Iris pigment epithelial cell (primary cell): ENCODE data around the gene ZMPSTE24.
"Not testable (repeated sequence)": the region's sequence is repeated elsewhere in the genome, so short reads cannot be mapped to it uniquely, and the experiment has no call there.

Experiments
- DNase-seq: peaks from one replicate; pipeline ENCODE4 v3.0.0-alpha.2; 2011; ENCODE audit warnings: low read depth

Gene ZMPSTE24

DNA sequence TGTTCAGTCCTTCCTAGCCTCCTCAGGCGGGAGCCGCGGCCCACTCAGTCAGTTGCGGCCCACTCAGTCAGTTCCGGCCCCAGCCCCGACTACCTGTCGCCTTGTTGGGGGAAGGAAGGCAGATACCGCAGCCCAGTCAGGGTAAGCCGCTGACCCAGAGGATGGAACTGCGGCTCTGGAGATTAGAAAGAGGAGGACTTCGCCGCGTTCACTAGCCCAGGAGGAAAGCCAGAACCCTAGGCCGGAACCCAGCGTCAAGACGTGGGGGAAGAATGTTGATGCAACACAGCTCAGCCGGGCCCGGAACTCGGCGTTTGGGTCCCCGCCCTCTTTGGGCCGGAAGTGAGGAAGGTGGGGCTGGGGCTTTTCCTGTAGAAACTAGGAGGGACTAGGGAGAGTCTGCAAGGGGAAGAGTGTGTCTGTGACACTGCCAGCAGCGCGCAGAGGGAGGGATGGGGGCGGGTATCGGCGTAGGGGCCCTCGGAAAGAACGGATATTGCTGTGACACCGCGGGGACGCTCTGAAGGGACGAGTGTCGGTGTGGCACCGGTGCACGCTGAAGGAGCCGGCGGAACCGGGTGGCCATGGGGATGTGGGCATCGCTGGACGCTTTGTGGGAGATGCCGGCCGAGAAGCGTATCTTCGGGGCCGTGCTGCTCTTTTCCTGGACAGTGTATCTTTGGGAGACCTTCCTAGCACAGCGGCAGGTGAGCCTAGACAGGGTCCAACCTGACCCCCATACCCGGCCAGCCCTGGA, at the start of gene ZMPSTE24:
Gene ZMPSTE24, plus strand, starts transcription at position 549 of the 757 bp plus-strand sequence. Its CDS starts 36 bp downstream, at position 585.
- DNase-seq: peak; percentile 98

GRCh38 chr1:40210511-40211204, 47.4 kb upstream of the ZMPSTE24 start:
- no peak for DNase-seq

GRCh38 chr1:40218333-40218732, 39.7 kb upstream of the ZMPSTE24 start:
- no peak for DNase-seq

- not testable (repeated sequence) for DNase-seq
These were observed 36.5 kb upstream of the ZMPSTE24 start for GRCh38 chr1:40221471-40221905.

DNA sequence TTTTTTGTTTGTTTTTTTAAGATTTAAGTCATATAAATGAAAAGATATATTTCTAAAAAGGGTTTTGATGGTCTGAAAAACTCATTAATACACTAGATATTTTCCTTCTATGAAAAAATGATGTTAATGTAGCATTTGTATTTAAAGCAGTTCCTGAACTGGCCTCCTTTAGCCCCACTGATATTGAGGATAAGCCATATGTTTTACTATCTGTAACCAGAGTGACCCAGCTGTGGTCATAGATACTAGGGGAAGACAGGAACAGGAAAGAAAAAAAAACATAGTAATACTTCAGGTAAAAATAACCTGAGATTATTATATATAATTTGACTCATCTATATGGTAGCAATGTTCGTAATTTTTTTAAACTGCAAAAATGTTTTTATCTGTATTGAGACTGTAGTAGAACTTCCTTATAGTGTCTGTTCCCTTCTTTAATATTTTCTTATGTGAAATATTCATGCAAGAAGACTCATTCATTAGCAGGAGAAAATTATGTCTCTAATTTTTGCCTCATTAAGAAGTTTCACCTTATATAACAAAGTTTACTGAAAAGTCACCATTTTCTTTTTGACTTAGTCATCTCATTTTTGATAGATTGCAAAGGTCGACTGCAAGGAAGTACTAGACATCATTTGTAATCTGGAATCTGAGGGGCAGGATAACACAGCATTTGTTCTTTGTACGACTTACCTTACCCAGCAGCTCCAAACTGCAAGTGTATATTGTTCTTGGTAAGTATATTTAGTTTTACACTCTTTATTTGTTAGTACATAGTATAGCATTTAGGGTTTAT, 35.9 kb upstream of the ZMPSTE24 start:
- no peak for DNase-seq

- DNase-seq: no peak
These were observed 34.0 kb upstream of the ZMPSTE24 start for GRCh38 chr1:40224040-40224439.

DNA sequence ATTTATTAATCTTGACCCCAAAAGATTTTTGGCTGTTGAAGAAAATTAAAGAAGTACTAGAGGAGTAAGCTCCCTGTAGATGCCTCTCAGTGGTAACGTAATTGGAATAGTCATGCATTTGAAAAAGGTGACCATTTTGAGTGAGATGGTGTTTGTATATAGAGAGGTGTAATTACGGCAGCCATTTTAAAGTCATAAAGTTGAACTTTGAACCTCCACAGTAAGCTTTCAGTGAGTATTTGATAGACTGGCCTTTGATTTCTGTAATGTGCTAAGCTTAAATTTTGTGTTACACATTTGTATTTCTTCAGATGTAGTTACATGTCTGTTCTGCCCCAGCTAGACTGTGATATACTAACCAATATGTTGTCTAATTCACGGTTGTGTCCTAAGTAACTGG, 31.8 kb upstream of the ZMPSTE24 start:
- DNase-seq: no peak

DNA sequence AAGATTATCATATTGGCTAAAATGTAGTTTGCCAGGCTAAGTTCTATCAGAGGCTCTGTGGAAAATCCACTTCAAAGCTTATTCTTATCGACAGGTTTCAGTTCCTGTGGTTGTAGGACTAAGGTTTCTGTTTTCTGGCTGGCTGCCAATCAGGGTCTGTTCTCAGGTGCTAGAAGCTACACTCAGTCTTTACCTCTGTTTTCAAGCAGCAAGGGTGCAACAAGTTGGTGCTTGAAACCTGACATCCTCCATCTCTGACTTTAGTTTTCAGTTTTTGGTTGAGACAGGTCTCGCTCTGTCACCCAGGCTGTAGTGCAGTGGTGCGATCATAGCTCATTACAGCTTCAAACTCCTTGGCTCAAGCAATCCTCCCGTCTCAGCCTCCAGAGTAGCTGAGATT, 25.6 kb upstream of the ZMPSTE24 start:
- DNase-seq: no peak

GRCh38 chr1:40239626-40240025, 18.4 kb upstream of the ZMPSTE24 start:
- DNase-seq: no peak

- no peak for DNase-seq
These were observed 17.6 kb upstream of the ZMPSTE24 start for GRCh38 chr1:40240390-40240789.

- DNase-seq: peak; percentile 12
These were observed 16.7 kb upstream of the ZMPSTE24 start for GRCh38 chr1:40241362-40241761.

DNA sequence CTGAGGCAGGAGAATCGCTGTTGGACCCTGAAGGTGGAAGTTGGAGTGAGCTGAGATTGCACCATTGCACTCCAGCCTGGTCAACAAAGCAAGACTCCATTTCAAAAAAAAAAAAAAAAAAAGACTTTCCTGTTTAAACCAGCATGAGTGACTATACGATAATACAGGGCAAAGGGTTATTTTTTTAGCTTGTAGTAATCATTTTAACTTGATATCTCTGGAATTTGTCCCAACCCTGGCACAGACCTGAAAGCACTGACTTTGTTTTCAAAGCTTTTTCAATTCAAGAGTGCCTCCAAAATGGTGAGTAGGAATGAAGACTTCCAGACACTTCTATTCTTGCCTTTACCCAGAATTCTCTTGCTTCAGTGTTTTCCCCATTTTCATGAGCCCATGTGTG, 14.7 kb upstream of the ZMPSTE24 start:
- no peak for DNase-seq

GRCh38 chr1:40244138-40244744, 13.8 kb upstream of the ZMPSTE24 start:
- no peak for DNase-seq

DNA sequence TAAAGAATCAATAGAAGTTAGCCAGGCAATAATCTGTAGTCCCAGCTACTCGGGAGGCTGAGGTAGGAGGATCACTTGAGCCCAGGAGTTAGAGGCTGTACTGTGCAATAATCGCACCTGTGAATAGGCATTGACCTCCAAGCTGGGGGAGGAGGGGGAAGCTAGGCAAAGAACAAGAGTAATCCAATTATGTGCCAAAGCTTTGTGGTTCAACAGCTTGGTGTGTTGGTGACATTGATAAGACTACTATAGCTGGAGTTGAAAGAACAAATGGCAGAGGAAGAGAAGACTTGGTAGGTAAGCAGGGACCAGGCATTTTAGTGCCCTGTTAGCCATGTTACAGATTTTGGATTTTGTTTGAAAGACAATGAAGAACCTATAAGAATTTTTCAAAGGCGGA, 12.3 kb upstream of the ZMPSTE24 start:
- no peak for DNase-seq

- DNase-seq: no peak
These were observed 10.4 kb upstream of the ZMPSTE24 start, which contains the start of gene TMCO2 for GRCh38 chr1:40247655-40248054. Gene TMCO2 (plus strand): TSS chr1:40247937. CDS start chr1:40247994, 57 bp downstream.

GRCh38 chr1:40248412-40248811, 9.6 kb upstream of the ZMPSTE24 start:
- DNase-seq: no peak

- no peak for DNase-seq
These were observed 6.6 kb upstream of the ZMPSTE24 start for GRCh38 chr1:40251456-40251855.

DNA sequence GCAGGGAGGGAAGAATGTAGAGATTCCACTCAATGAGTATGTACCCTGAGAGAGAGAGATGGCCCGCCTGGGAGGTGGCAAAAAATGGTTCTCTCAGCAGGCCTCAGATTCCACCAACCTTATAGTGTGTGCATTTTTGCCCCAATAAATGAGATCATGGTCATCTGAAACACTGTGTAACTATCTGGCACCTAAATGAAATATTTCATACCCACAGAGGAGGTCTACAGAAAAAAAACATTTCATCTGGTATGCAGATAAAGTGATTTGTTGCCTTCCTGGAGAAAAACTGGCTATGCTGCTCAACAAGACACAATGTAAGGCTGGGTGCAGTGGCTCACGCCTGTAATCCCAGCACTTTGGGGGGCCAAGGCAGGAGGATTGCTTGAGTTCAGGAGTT, 5.4 kb upstream of the ZMPSTE24 start:
- no peak for DNase-seq

GRCh38 chr1:40255231-40255630, 2.8 kb upstream of the ZMPSTE24 start:
- no peak for DNase-seq

- no peak for DNase-seq
These were observed 1.5 kb upstream of the ZMPSTE24 start for GRCh38 chr1:40256401-40257084.

DNA sequence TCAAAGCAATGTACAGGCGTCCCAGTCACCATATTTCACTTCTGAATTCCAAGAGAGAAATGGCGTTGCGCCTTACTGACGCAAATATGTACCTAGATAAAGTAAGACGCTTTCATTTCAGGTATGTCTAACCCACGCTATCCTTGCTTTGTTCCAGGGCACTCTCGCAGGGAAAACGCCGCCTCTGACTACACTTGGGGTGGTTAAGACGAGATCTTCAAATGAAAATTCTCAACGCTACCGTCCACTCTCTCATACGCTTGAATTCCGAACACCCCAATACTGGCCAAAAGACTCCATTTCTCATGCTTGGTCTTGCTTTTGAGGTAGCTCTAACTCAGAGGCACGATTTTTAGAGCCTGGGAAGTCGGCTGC, 736 bp upstream of the ZMPSTE24 start:
- DNase-seq: no peak

DNA sequence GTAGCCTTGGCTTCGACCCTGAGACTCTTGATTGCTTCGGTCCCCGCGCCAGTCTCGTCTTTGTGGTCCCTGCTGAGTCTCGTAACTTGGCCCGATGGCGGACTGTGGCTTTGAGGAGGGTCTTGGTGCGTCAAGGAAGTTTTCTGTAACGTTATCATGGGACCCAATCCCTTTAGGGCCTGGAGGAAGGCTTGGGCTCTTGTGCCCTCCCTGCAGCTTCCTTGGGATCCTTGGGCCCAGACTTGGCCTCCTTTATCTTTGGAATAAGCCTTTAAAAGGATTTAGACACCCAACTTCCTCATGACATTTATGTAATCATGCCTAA, 371 bp downstream of the ZMPSTE24 start:
- no peak for DNase-seq
